HG03571 (cell line): ENCODE data around the gene PXDN.

Experiments used
- ATAC-seq: cut with Tn5 transposase; IDR thresholded peaks from one replicate; pipeline ENCODE4 v1.9.1; 2021; ENCODE audit not compliant: unreplicated experiment

PXDN gene

DNA sequence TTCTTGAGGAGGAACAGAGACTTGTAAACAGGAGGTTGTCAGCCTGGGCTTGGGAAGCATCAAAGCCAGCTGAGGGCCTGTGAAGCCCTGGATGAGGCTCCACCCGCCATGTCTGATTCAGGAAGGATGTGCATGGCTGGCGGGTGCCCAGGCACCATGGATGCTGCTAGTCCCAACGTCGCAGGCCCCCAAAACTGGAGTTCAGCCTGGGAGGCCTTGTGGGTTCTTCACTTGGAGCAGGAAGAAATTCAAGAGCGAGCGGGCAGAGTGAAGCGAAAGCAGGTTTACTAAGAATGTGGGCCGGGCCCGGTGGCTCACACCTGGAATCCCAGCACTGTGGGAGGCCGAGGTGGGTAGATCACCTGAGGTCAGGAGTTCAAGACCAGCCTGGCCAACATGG is 12.1 kb upstream of the PXDN start:
- no peak for ATAC-seq

GRCh38 chr2:1755436-1756191 is 11.3 kb upstream of the PXDN start:
- no peak for ATAC-seq

DNA sequence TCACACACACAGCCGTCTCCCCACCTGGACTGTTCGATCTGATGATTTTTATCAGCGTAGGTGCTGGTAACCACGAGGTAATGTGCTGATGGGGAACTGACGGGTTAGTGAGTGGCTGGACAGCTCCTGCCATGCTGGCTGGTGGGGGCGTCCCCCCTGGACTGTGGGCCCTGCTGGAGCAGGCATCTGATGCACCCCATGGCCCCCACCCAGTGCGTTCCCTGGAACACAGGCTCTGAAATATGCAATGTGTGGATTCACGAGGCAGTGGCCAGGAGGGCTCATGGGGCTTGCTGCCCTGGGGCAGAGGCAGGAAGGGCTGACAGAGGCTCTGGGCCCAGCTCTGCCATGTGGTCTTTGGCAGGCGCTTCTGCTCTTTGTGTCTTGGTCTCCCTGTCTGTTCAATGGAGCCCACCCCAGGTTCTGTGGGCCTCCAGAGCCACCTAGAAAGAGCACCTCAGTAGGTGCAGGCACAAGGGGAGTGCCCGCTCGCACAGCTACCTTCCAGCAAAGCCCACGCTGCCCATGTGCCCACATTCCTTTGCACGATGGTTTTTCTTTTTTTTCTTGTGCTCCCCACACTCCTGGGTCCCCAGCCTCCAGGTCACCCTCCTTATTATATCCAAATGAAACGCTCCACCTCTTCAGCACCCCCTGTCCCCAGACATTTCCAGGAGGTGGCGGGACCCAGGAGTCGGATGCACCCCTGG is 10.3 kb upstream of the PXDN start:
- ATAC-seq: no peak

GRCh38 chr2:1754046-1754445 is 9.7 kb upstream of the PXDN start:
- ATAC-seq: no peak

- ATAC-seq: no peak
Observed at GRCh38 chr2:1752751-1753150, 8.4 kb upstream of the PXDN start.

DNA sequence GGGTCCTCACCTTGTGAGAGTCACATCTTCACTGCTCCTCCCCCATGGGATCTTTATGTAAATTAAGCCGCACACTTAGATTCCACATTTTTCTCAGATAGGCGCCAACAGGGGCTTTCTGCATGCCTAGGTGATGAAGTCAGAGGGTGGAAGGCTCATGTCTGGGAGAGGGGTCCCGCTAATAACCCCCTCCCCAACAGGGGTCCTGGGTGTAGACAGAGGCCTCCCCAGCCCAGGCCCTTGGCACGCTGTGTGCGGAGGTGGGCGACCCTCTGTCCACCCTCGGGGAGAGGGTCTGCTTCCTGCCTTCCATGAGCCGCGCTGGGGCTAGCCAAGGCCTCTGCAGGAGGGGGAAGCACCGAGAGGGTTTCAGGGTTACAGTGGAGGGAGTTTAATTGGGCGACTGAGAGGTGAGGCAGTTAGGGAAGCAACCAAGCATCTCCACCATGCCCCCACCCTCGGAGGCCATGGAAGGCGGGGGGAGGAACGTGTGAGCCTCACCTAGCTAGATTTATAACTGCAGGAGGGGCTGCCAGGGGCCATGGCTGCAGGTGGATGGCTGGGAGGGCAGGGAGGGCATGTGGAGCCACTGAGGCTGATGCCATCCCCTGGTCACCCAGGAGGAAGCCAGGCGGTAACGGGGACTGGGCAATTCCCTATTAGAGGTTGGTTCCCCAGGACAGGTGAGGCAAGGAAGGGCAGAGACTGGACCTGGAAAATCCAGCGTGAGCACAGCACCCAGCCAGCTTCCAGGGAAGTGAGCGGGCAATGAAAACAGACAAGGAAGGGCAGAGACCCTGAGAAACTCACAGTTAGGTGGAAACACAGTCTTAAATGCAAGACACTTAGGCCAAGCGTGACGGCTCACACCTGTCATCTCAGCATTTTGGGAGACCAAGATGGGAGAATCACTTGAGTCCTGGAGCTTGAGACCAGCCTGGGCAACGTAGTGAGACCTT is 7.7 kb upstream of the PXDN start:
- no peak for ATAC-seq

- ATAC-seq: no peak
Observed at GRCh38 chr2:1750933-1751766, 6.8 kb upstream of the PXDN start.

DNA sequence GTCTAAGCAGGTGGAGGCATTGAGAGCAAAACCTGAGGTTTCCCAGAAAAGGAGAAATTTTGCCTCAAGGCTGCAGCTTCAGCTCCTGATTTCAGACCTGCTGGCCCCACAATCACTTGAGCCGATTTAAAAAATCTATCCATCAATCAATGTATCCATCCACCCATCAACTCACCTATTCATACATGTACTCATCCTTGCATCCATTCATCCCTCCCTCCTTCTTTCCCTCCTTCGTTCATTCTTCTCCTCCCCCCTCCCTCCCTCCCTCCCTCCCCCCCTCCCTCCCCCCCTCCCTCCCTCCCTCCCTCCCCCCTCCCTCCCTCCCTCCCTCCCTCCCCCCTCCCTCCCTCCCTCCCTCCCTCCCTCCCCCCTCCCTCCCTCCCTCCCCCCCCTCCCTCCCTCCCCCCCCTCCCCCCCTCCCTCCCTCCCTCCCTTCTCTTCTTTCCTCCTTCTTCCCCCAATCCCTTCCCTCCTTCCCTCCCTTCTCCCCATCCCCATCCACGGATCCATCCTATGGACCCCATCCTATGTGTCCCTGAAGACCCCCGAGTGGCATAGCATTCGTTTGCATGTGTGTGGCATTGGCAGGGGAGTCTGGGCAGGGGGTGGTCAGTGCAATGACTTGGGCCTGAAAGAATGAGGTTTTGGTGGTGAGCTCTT is 6.1 kb upstream of the PXDN start:
- ATAC-seq: no peak

- ATAC-seq: no peak
Observed at GRCh38 chr2:1749489-1750119, 5.3 kb upstream of the PXDN start.

GRCh38 chr2:1748741-1749488 is 4.6 kb upstream of the PXDN start:
- ATAC-seq: no peak

- ATAC-seq: no peak
Observed at GRCh38 chr2:1748176-1748740, 3.9 kb upstream of the PXDN start.

GRCh38 chr2:1747065-1747941 is 3.0 kb upstream of the PXDN start:
- no peak for ATAC-seq

- ATAC-seq: no peak
Observed at GRCh38 chr2:1746174-1747064, 2.1 kb upstream of the PXDN start.

DNA sequence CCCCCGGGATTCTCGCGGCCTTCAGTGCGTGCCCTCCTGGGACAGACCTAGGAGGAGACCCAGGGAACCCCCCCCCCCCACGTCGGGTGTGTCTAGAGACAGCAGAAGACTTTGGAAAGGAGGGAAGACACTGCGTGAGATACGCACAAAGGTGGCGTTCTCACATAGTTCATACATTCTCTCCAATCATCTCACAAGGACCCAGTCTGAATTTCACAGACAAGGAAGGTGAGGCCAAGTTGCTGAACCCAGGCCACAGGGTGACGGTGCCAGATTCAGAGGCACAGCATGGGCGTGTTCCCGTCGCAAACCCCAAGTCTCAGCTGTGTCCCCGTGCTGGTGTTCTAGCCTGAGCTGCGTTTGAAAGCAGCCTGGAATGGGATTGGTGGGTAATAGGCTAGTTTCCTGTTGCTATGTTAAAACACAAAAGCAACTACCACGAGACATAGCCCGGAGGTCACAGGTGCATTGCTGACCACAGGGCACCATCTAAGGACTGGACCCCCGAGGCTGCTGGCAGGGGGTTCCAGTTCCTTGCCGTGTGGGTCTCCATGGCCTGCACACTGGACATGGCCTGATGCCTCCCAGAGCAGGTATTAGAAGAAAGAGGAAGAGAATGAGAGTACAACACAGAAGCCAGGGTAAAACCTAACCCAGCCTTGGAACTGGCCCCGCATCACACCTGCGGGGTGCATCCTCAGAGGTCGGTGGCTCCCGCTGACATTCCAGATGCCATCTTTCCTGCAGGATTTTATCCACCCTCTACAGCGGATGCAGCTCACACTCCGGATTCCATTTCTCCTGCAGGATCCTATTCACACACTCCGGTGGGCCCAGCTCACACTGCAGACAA is 1.1 kb upstream of the PXDN start:
- no peak for ATAC-seq

GRCh38 chr2:1744151-1744445 is 217 bp downstream of the PXDN start:
- ATAC-seq: no peak
